ENCODE results near the gene CEP104.
"Not testable (repeated sequence)": the region's sequence is repeated elsewhere in the genome, so short reads cannot be mapped to it uniquely, and the experiment has no call there.

The CEP104 gene

DNA sequence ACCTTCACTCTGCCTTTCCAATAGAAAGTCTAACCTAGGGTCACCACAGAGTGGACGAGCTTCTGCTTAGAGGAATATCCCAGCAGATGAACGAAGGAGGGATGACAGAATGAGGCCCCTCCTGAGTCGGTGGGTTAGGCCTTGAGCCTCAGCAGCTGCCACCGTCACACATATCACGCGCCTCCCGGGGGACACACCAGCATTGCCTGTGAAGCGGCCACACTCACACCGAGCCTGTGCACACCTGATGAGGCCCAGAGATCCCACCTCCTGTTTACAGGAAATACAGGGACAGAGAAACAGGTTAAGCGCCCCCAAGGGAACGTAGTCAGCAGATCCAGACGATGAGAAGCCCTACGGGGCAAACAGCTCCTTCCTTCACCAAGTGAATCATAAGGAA is 35.6 kb downstream of the CEP104 start:
- no peak for DNase-seq

GRCh38 chr1:3821004-3821403 is 36.0 kb downstream of the CEP104 start:
- no peak for DNase-seq

DNA sequence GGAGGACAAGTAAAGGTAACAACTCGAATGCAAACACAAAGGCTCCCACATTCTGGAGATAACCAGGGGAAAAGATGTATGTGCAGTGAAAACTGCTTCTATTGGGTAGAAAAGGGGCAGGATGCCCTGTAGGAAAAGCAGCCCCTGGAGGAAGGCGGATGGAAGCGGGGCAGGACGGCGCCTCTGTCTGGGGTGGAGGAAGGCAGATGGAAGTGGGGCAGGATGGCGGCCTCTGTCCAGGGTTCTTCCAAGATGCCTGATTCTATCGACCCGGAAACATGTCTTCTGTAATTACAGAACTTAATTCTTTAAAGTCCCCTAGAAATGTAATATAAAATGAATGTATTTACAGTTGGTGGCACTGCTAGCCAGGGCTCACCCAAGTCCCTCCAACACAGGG is 36.7 kb downstream of the CEP104 start:
- no peak for DNase-seq

DNA sequence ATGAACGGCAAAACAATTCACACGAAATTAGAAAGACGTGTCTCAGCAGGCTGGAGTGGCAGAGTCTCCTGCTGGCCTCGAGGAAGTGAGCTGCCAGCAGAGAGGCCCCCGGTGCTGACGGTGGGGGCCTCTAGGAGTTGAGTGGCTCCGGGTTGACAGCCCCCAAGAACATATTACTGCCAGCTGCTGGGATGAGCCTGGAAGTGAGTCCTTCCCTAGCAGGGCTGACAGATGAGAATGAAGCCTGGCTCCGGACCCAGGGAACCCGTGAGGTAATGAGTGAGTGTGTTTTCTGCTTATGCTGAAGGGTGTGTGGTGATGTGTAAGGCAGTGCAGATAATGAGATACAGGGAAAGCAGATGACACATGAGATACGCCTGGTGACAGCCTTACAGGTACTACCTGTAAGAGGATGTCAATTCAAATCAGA is 37.2 kb downstream of the CEP104 start:
- no peak for DNase-seq

- DNase-seq: no peak
These were observed 39.0 kb downstream of the CEP104 start for GRCh38 chr1:3817821-3818597.

DNA sequence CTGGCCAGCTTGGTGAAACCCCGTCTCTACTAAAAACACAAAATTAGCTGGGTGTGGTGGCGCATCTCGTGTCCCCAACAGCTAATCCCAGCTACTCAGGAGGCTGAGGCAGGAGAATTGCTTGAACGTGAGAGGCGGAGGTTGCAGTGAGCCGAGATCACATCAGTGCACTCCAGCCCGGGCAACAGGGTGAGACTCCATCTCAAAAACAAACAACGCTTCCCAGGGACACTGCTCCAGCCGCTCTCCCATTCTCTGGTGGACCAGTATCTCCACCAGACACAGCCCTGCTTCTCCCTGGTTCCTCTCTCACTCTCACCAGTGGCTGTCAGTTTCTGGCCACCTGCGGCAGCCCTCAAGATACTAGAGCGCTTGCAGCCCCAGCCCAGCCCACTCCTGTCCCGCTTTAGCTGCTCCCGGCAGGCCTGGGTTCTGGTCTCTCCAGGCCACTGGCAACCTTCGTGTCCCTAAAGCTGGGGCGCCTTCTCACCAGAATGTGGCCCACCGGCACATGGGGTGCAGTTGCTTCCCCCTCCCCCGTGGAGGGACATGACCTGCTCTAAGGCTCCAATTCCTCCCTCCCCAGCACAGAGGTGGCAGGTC is 39.8 kb downstream of the CEP104 start:
- DNase-seq: no peak

GRCh38 chr1:3816331-3817137 is 40.5 kb downstream of the CEP104 start:
- DNase-seq: no peak

DNA sequence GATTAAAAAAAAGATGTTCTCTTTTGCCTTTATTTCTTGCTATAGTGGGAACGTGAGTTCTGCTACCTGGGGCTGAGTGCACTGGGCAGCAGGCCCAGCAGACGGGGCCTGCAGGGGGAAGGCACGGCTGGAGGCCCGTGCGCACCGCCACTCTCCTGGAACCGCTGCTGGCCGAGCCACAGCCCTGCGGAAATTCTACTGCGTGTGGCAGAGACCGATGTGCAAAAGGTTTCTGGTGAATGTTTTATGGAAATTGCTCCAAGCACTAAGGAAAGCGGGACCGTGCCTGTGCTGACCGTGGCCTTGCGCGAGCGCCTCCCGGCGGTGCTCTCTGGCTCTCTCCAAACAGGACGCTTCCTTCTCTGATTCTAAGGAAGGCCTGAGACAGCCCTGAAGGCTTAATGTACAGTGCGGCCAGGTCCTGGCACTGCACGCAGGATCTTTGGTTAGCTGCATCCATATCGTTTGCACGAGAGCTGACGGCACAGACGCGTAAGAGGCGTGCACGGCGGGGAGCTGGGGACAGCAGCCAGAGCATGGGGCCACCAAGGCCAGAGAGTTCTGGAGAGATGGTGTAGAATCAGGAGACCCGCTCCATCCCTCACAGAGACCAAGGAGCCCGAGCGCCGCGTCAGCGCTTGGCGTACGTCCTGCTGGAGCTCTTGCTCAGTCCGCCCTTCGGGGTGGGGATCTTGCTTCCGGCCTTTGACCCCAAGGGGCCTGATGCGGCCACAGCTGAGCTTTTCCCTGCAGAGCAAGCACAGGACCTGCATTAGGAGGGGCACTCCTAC is 42.0 kb downstream of the CEP104 start:
- DNase-seq: no peak

GRCh38 chr1:3814065-3814464 is 42.9 kb downstream of the CEP104 start:
- DNase-seq: no peak

DNA sequence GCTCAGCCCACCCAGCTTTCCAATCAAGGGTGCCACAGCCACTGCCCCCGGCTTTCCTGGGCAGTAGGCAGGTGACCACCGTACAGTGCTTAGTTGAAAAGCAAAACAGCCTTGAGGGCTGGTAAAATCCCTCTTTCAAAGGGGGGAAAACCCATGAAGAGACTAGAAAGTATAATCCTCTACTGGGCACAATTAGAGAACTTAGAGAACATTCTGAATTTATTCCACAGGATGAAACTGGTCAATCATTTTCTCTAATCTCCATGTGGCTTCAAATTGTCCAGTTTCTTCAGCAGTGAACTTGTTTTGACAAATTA is 45.5 kb downstream of the CEP104 start:
- no peak for DNase-seq

DNA sequence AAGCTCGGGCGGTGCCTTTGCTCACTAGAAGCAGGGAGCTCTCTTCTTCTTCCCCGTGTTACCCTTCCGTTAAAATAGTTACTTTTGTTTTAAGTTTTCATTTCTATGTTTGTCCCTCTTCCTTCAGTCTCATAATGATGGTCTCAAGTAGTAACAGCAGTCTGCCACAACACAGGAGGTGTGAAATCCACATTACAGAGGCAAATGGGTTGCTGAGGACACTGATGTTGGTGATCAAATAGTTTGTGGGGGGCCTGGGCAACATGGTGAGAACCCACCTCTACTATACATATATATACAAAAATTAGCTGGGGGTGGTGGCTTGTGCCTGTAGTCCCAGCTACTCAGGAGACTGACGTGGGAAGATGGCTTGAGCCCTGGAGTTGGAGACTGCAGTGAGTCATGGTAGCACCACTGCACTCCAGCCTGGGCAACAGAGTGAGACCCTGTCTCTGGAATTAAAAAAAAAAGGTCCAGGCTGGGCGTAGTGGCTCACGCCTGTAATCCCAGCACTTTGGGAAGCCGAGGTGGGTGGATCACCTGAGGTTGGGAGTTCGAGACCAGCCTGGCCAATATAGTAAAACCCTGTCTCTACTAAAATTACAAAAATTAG is 46.8 kb downstream of the CEP104 start:
- DNase-seq: not testable (repeated sequence)

DNA sequence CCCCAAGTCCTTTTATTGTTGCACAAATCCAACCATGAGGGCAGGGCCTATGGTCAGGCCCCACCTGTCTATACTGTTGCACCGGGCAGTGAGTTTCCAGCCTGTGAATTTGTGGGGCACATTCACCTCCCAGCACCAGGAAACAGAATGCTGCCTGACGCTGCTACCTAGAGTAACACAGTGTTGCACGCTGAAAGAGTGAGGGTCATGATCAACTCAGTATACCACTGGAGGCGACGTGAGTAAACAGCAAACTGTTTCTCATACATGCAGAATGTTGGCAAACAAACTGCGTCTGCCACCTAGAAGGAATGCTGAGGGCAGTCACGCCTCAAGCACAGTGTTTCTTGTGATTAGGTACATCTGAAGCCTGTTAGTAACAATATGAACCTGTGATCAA is 47.3 kb downstream of the CEP104 start:
- no peak for DNase-seq

DNA sequence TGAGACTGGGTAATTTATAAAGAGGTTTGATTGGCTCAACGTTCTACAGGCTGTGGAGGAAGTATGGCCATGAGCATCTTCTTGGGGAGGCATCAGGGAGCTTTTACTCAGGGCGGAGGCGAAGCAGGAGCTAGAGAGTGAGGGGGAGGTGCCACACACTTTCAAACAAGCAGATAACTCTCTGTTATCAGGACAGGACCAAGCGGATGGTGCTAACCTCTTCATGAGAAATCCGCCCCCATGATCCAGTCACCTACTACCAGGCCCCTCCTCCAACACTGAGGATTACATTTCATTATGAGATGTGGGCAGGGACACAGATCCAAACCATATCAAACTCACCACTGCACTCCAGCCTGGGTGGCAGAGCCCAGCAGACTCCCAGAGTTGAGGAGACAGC is 49.2 kb downstream of the CEP104 start:
- no peak for DNase-seq

DNA sequence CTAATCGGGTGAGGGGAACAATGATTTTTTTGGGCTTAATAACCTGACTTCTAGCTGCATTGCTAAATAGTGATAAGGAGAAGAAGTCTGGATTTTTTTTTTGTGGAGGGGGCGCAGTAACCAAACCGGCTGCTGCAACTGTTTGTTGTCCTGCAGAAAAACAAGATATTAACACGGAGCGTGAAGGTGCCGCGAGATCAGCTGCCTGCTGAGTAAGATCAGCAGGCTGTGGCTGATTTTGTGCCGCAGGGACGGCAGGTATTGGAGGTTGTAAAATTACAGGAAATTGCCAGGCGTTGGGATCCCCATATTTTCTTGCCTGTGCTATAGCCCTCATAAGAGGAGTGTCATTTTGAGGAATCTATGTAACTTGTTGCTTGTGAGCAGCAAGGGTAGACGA is 52.0 kb downstream of the CEP104 start:
- DNase-seq: no peak

GRCh38 chr1:3804627-3804944 is 52.4 kb downstream of the CEP104 start:
- not testable (repeated sequence) for DNase-seq

DNA sequence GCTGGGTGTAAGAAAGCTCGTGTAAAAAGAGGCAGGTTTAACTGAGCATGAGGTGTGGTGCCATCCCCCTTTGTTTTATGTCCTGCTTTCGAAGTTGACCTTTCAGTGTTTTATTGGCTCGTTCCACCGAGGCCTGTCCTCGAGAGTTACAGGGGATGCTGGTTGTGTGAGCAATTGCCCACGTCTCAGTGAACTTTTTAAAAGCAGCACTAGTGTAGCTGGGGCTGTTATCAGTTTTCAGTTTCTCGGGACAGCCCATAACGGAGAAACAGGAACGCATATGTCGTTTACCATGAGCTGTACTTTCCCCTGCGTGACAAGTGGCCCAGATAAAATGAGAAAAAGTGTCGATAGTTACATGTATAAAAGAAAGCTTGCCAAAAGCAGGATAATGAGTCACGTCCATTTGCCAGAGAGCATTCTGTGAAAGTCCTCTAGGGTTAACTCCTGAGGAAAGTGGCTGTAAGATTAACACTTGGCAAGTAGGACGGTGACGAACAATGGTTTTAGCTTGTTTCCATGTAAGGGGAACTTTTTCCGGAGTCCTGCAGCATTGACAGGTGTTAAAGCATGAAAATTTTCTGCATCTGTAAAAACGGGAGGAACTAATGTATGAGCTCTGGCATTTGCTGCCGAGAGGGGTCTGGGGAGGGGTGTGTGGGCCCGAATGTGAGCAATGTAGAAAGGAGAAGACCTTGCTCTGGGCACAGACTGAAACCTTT is 52.9 kb downstream of the CEP104 start:
- no peak for DNase-seq

GRCh38 chr1:3800795-3801194 is 56.2 kb downstream of the CEP104 start:
- not testable (repeated sequence) for DNase-seq

DNA sequence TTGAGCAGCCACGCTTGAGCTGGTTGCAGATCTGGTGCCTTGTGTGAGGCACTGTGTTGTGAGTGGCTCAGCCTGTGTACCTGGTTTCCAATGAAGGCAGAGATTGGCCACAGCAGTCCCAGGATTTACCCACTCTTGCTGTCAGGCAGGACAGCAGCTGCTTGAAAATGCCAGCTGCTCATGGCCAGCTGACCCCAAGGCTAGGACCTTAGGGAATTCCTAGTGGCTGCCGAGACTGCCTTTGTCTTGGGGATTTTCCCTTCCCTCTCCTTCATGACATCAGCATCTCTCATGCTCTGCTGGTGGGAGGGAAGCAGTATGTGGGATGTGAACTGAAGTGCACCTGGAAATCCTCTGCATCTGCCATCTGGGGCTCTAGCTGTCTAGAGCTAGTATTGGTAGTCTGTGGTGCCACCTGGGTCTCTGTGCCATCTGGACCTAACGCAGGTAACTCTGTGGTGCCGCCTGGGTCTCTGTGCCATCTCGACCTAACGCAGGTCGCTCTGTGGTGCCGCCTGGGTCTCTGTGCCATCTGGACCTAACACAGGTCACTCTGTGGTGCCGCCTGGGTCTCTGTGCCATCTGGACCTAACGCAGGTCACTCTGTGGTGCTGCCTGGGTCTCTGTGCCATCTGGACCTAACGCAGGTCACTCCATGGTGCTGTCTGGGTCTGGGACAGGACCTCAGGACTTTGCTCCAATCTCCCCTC is 56.9 kb downstream of the CEP104 start:
- no peak for DNase-seq

GRCh38 chr1:3796215-3797061 is 60.6 kb downstream of the CEP104 start, which contains the start of gene LRRC47:
Gene LRRC47, minus strand, starts transcription at chr1:3796498. Its CDS starts 22 bp downstream, at chr1:3796476.
- peak; percentile 76 for DNase-seq

GRCh38 chr1:3795453-3796214 is 61.4 kb downstream of the CEP104 start:
- DNase-seq: no peak
